NB4 (cell line): Measurements from ENCODE around the gene PNPLA7.

ENCODE experiments used
- DNase-seq: peaks from one replicate; pipeline ENCODE4 v3.0.0; 2010; ENCODE audit warnings: low read depth
- H3K4me3 ChIP-seq: one replicate; pipeline ENCODE4 v1.5.1; 2011; ENCODE audit warnings: mild to moderate bottlenecking, low read depth, low read length, moderate library complexity
- CTCF ChIP-seq: IDR thresholded peaks from one replicate; pipeline ENCODE4 v1.5.1; 2012; ENCODE audit warnings: low read depth, low read length
- MAX ChIP-seq: IDR thresholded peaks from 2 replicates; pipeline ENCODE4 v1.6.1; 2011; ENCODE audit warnings: low read depth, low read length
- MYC ChIP-seq: IDR thresholded peaks from 2 replicates; pipeline ENCODE4 v1.6.1; 2011; ENCODE audit warnings: low read depth, low read length
- POLR2A ChIP-seq: IDR thresholded peaks from 2 replicates; pipeline ENCODE4 v1.6.1; 2011; ENCODE audit warnings: mild to moderate bottlenecking; ENCODE audit not compliant: insufficient read length; ENCODE audit errors: extremely low read depth

PNPLA7 gene

GRCh38 chr9:137445930-137446431, 104.2 kb downstream of the PNPLA7 start:
- no peak for DNase-seq

GRCh38 chr9:137445275-137445807, 104.9 kb downstream of the PNPLA7 start:
- TF ChIP-seq CTCF = peak; percentile 72
- TF ChIP-seq POLR2A = no peak
- 0 out of 2 replicates have a peak, but pooled peaks have one; percentile 26 for TF ChIP-seq MYC
- DNase-seq = peak; percentile 79
- no peak overlapping the region for H3K4me3 ChIP-seq

More at GRCh38 chr9:137445930-137446431, 104.2 kb downstream of the PNPLA7 start:
- TF ChIP-seq MYC (no peak), CTCF (no peak), MAX (no peak), POLR2A (no peak)
- H3K4me3 ChIP-seq = no peak overlapping the region

GRCh38 chr9:137444106-137444790, 106.0 kb downstream of the PNPLA7 start:
- TF ChIP-seq MAX (no peak), CTCF (peak; percentile 12)
- DNase-seq = no peak
- no peak overlapping the region for H3K4me3 ChIP-seq

GRCh38 chr9:137441935-137442321, 108.3 kb downstream of the PNPLA7 start:
- no peak overlapping the region for H3K4me3 ChIP-seq
- TF ChIP-seq MYC (no peak), POLR2A (no peak), CTCF (no peak), MAX (no peak)
- no peak for DNase-seq

- DNase-seq = peak; percentile 48
- TF ChIP-seq POLR2A (no peak), CTCF (no peak), MYC (no peak), MAX (no peak)
- H3K4me3 ChIP-seq = no peak within 1 kb of the TSS
Observed at GRCh38 chr9:137441289-137441934, 108.8 kb downstream of the PNPLA7 start, which contains the start of gene ENTPD8. TSS of gene ENTPD8 (minus strand) at chr9:137441357. CDS start at chr9:137438285, 3,072 bp downstream.
